ENCODE data around the gene IQGAP2. TPM values are rescaled to one million over a fixed set of nuclear protein-coding genes. Genes with fewer than 3 reads are reported as not detected.

Gene IQGAP2
- polyA plus RNA-seq, 1 donor (not counting 4 experiments of a cell fraction or from before 2014, with no cell fraction given): 0.14 TPM

GRCh38 chr5:76482984-76483383, 79.9 kb downstream of the IQGAP2 start:
- no peaks in the 10 kb centered on the region for H4K20me1 ChIP-seq (ENCODE audit: control insufficient read depth, extremely low read depth, insufficient read depth, low read length)
- FAIRE-seq (no peak), DNase-seq (ENCODE audit: low read depth, low spot score) (no peak)
- H3K27me3 ChIP-seq (ENCODE audit: control insufficient read depth, extremely low read depth, insufficient read depth, low read length): no peaks in the 10 kb centered on the region
- H3K4me3 ChIP-seq (ENCODE audit: control insufficient read depth in 2 of 3, extremely low read depth in 1 of 3, insufficient read depth in 2 of 3, low read depth in 1 of 3, low read length in 3 of 3): no peak overlapping the region
- H3K27ac ChIP-seq (ENCODE audit: control insufficient read depth, insufficient read depth, low read length): no peak overlapping the region
- no peaks in the 10 kb centered on the region for H3K79me2 ChIP-seq (ENCODE audit: control insufficient read depth, insufficient read depth, low read length)
- no peaks in the 10 kb centered on the region for H3K4me1 ChIP-seq (ENCODE audit: control insufficient read depth, extremely low read depth, insufficient read depth, low read length)
- no peaks in the 10 kb centered on the region for H3K36me3 ChIP-seq (ENCODE audit: control insufficient read depth in 2 of 2, extremely low read depth in 1 of 2, insufficient read depth in 2 of 2, low read length in 2 of 2)
- dilution Hi-C loops (cut with MboI; ENCODE audit: extremely low pct_ligation_motif_present, low sequenced_read_pairs): no loop called here
- H3K9me1 ChIP-seq (ENCODE audit: control insufficient read depth, extremely low read depth, insufficient read depth, low read length): no peaks in the 10 kb centered on the region
- H3K9ac ChIP-seq (ENCODE audit: control insufficient read depth, extremely low read depth, insufficient read depth, low read length): no peak overlapping the region
- no peaks in the 10 kb centered on the region for H3K9me3 ChIP-seq (ENCODE audit: control insufficient read depth, low read depth, low read length)
- no peak overlapping the region for H2AFZ ChIP-seq (ENCODE audit: control insufficient read depth, low read length)
- TF ChIP-seq EZH2 (IDR thresholded peaks at IDR 0.05; ENCODE audit: low read length): no peak
- TF ChIP-seq CTCF (optimal IDR thresholded peaks at IDR 0.05 in 1 of 3, IDR thresholded peaks at IDR 0.05 in 1 of 3, conservative IDR thresholded peaks at IDR 0.05 in 1 of 3; ENCODE audit: extremely low read depth in 1 of 3, insufficient read depth in 2 of 3, low read length in 3 of 3): no peak
- no peak overlapping the region for H3K4me2 ChIP-seq (ENCODE audit: control insufficient read depth, extremely low read depth, insufficient read depth, low read depth, low read length)

GRCh38 chr5:76483433-76483832, 80.3 kb downstream of the IQGAP2 start:
- no peak for DNase-seq (ENCODE audit: low read depth, low spot score)
- Histone ChIP-seq H3K36me3 (ENCODE audit: control insufficient read depth in 2 of 2, extremely low read depth in 1 of 2, insufficient read depth in 2 of 2, low read length in 2 of 2) (no peaks in the 10 kb centered on the region), H3K9ac (ENCODE audit: control insufficient read depth, extremely low read depth, insufficient read depth, low read length) (no peak overlapping the region), H3K27ac (ENCODE audit: control insufficient read depth, insufficient read depth, low read length) (no peak overlapping the region), H3K27me3 (ENCODE audit: control insufficient read depth, extremely low read depth, insufficient read depth, low read length) (no peaks in the 10 kb centered on the region), H2AFZ (ENCODE audit: control insufficient read depth, low read length) (no peak overlapping the region), H3K9me3 (ENCODE audit: control insufficient read depth, low read depth, low read length) (no peaks in the 10 kb centered on the region), H4K20me1 (ENCODE audit: control insufficient read depth, extremely low read depth, insufficient read depth, low read length) (no peaks in the 10 kb centered on the region), H3K79me2 (ENCODE audit: control insufficient read depth, insufficient read depth, low read length) (no peaks in the 10 kb centered on the region), H3K4me1 (ENCODE audit: control insufficient read depth, extremely low read depth, insufficient read depth, low read length) (no peaks in the 10 kb centered on the region), H3K4me2 (ENCODE audit: control insufficient read depth, extremely low read depth, insufficient read depth, low read depth, low read length) (no peak overlapping the region), H3K4me3 (ENCODE audit: control insufficient read depth in 2 of 3, extremely low read depth in 1 of 3, insufficient read depth in 2 of 3, low read depth in 1 of 3, low read length in 3 of 3) (no peak overlapping the region), H3K9me1 (ENCODE audit: control insufficient read depth, extremely low read depth, insufficient read depth, low read length) (no peaks in the 10 kb centered on the region)
- FAIRE-seq: no peak
- TF ChIP-seq EZH2 (IDR thresholded peaks at IDR 0.05; ENCODE audit: low read length) (no peak), CTCF (optimal IDR thresholded peaks at IDR 0.05 in 1 of 3, IDR thresholded peaks at IDR 0.05 in 1 of 3, conservative IDR thresholded peaks at IDR 0.05 in 1 of 3; ENCODE audit: extremely low read depth in 1 of 3, insufficient read depth in 2 of 3, low read length in 3 of 3) (no peak)
- dilution Hi-C loops (cut with MboI; ENCODE audit: extremely low pct_ligation_motif_present, low sequenced_read_pairs): no loop called here

Measured in keratinocyte (primary cell).